HT1080 (cell line): ENCODE data around the gene LRRC49. TPM values are rescaled to one million over a fixed set of nuclear protein-coding genes. Genes with fewer than 3 reads are reported as not detected.
A peak's percentile ranks its signal among the peaks of the same experiment; 100 is the strongest.
"Not testable (repeated sequence)": the region's sequence is repeated elsewhere in the genome, so short reads cannot be mapped to it uniquely, and the experiment has no call there.

Source experiments
- DNase-seq: peaks from one replicate; pipeline ENCODE4 v3.0.0-alpha.2; 2015; ENCODE audit warnings: low read depth
- total RNA-seq: library from RNA; depleted of rRNA; stranded (reverse); fragments of >200 nt; shearing (Covaris generic); gene quantifications from 2 replicates; pipeline ENCODE4 v1.2.3, GENCODE V29; 2014

Gene LRRC49
- total RNA-seq, 1 experiment from 2014 or later: 6.7 TPM

GRCh38 chr15:70974004-70974832 lies 81.6 kb downstream of the LRRC49 start:
- peak; percentile 43 for DNase-seq

- DNase-seq: no peak
Observed at GRCh38 chr15:70976851-70977250, 84.2 kb downstream of the LRRC49 start.

- no peak for DNase-seq
Observed at GRCh38 chr15:70995383-70995970, 102.9 kb downstream of the LRRC49 start.

- DNase-seq: no peak
Observed at GRCh38 chr15:70998319-70998718, 105.7 kb downstream of the LRRC49 start.

GRCh38 chr15:71002316-71002715 lies 109.7 kb downstream of the LRRC49 start:
- no peak for DNase-seq

GRCh38 chr15:71003319-71003718 lies 110.7 kb downstream of the LRRC49 start:
- DNase-seq: peak; percentile 38

- not testable (repeated sequence) for DNase-seq
Observed at GRCh38 chr15:71004506-71004905, 111.9 kb downstream of the LRRC49 start.

- DNase-seq: no peak
Observed at GRCh38 chr15:71005895-71006294, 113.3 kb downstream of the LRRC49 start.

- DNase-seq: no peak
Observed at GRCh38 chr15:71008250-71008870, 115.7 kb downstream of the LRRC49 start.

GRCh38 chr15:71010472-71010871 lies 117.8 kb downstream of the LRRC49 start:
- DNase-seq: no peak

- DNase-seq: no peak
Observed at GRCh38 chr15:71010997-71011396, 118.4 kb downstream of the LRRC49 start.

GRCh38 chr15:71011503-71012155 lies 119.0 kb downstream of the LRRC49 start:
- peak; percentile 35 for DNase-seq

- no peak for DNase-seq
Observed at GRCh38 chr15:71013446-71013845, 120.8 kb downstream of the LRRC49 start.

- no peak for DNase-seq
Observed at GRCh38 chr15:71015342-71015741, 122.7 kb downstream of the LRRC49 start.

- DNase-seq: not testable (repeated sequence)
Observed at GRCh38 chr15:71031232-71031631, 138.6 kb downstream of the LRRC49 start.

- DNase-seq: not testable (repeated sequence)
Observed at GRCh38 chr15:71035478-71035877, 142.9 kb downstream of the LRRC49 start.

- no peak for DNase-seq
Observed at GRCh38 chr15:71042356-71042922, 149.8 kb downstream of the LRRC49 start.

GRCh38 chr15:71043373-71043772 lies 150.7 kb downstream of the LRRC49 start:
- DNase-seq: peak; percentile 45

- DNase-seq: no peak
Observed at GRCh38 chr15:71044006-71044405, 151.4 kb downstream of the LRRC49 start.

- not testable (repeated sequence) for DNase-seq
Observed at GRCh38 chr15:71046146-71046545, 153.5 kb downstream of the LRRC49 start.

GRCh38 chr15:71048913-71049675 lies 156.5 kb downstream of the LRRC49 start:
- DNase-seq: peak; percentile 70
